ENCODE measurements around the gene CTDSP1.

Gene CTDSP1

GRCh38 chr2:218383892-218384519 is 15.7 kb upstream of the CTDSP1 start:
- DNase-seq, result no peak

- DNase-seq, result no peak
Observed at GRCh38 chr2:218384975-218385374, 14.7 kb upstream of the CTDSP1 start.

GRCh38 chr2:218386505-218387368 is 12.9 kb upstream of the CTDSP1 start:
- no peak for DNase-seq

DNA sequence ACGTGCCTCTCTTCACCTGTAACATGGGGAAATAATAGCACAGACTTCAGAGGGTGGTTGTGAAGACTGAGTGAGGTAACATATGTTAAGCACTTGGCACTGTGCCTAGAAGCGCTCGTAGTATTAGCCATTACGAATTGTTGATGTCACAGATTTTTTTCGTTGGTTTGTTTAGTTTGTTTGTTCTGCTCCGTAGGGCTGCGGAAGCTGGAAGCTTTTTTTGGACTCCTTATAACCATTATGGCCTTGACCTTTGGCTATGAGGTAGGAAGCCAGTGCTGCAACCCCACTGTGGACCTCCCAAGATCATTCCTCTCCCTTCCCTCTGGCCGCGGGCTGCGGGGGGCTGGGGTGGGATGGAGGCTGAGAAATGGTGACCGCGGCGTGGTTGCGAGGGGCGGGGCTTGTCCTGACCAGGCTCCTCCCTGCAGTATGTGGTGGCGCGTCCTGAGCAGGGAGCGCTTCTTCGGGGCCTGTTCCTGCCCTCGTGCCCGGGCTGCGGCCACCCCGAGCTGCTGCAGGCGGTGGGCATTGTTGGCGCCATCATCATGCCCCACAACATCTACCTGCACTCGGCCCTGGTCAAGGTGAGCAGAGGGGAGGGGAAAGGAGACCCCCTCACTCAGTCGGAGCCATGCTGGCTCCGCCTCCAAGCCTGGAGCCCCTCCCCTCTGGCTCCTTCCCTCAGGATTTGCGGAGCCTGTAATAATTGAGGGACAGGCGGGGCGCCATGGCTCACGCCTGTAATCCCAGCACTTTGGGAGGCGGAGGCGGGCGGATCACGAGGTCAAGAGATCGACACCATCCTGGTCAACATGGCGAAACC is 12.1 kb upstream of the CTDSP1 start:
- DNase-seq, result no peak

GRCh38 chr2:218389333-218390150 is 10.1 kb upstream of the CTDSP1 start:
- DNase-seq, result no peak

- no peak for DNase-seq
Observed at GRCh38 chr2:218391202-218391601, 8.5 kb upstream of the CTDSP1 start.

GRCh38 chr2:218392459-218392858 is 7.2 kb upstream of the CTDSP1 start:
- DNase-seq, result no peak

DNA sequence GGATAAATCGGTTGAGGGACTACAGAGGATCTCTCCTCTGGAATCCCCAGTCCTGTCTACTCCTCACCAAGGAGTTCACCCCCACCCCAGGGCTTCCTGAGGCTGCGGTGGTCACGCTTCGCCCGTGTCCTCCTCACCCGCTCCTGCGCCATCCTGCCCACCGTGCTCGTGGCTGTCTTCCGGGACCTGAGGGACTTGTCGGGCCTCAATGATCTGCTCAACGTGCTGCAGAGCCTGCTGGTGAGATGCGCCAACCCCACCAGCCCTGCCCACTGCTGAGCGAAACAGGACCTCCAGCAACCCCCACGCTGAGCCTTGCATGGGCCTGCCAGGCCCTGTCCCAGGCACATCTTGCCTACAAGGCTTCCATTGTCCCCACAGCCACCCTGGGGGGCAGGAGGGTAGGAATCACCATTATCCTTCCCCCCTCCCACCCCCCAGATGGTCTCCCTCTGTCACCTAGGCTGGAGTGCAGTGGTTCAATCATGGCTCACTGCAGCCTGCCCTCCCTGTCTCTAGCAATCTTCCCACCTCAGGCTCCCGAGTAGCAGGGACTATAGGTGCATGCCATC is 6.7 kb upstream of the CTDSP1 start:
- DNase-seq, result no peak

DNA sequence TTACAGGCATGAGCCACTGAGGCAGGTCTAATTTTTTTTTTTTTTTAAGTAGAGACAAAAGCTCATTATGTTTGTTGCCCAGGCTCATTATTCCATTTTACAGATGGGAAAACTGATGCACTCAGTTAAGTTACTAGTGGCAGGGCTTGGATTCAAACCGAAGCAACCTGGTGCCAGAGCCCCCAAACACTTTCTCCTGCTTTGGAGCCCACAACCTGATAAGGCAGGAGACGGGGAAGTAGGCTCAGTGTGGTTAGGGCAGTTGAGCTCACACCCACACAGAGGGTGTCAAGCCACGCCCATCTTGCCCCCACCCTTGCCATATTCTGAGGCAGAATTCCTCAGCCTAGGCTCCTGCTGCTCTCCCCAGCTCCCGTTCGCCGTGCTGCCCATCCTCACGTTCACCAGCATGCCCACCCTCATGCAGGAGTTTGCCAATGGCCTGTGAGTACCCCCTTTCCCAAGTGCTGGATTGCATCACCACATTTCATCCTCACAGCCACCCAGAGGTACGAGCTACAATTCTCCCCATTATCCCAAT is 5.8 kb upstream of the CTDSP1 start:
- peak; percentile 46 for DNase-seq

GRCh38 chr2:218394298-218395089 is 5.2 kb upstream of the CTDSP1 start:
- no peak for DNase-seq

- DNase-seq, result no peak
Observed at GRCh38 chr2:218395090-218395444, 4.6 kb upstream of the CTDSP1 start.

GRCh38 chr2:218395456-218395825 is 4.2 kb upstream of the CTDSP1 start:
- DNase-seq, result no peak

DNA sequence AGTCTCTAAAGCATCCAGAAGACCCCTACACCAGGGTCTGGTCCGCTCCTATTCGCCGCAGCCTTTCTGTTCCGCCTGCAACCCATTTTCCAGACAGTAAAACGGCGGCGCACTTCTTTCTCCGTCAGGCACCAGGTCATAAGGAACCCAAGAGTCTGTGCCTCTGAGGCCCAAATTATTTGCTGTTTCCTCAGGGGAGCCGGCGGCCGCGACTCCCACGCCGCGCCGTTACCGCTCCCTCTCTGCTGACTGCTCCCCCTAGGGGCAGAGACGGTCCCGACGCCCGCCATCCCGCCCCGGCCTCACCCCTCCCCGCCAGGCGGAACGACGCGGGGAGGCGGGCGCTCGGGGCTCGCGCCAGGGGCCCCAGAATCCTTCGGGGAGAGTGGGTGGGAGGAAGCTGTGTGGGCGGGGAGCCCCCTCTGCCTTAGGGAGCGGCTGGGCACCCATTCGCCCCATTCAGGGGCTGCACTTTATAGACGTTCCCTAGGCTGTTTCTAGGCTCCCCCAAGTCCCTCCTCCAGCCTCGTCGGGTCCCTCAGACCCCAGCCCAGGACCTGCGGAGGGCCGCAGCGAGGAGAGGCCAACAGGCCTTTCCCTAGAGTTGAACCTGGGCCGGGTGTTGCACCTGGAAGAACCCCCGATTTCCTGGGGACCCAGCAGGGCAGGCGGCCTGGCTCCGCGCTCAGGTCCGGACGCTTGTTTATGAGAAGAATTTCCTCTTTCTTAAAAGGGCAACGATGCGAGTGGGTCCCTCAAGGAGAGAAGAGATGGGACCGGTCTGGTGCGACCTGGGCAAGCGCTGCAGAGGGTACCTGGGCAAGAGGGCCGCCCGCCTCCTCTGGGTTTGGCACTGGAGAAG is 3.6 kb upstream of the CTDSP1 start:
- DNase-seq, result peak; percentile 96

GRCh38 chr2:218396688-218397462 is 2.8 kb upstream of the CTDSP1 start:
- peak; percentile 80 for DNase-seq

DNA sequence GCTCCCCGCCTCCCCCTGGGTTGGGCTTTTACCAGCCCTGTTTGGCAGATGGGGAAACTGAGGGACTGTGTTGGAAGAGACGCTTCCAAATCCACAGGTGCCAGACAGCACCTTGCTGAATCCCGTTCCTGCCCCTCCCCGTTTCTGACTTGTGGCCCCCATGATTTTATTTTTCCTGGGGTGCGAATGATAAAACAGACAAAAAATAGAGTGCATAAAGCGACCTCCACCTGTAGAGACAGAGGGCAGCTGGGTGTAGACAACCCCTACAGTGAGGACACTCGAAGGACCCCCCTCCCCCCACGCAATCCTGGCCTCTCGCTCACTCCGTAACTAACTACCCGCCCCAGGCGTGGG is 2.2 kb upstream of the CTDSP1 start:
- DNase-seq, result no peak

GRCh38 chr2:218397820-218398436 is 1.7 kb upstream of the CTDSP1 start:
- peak; percentile 64 for DNase-seq

DNA sequence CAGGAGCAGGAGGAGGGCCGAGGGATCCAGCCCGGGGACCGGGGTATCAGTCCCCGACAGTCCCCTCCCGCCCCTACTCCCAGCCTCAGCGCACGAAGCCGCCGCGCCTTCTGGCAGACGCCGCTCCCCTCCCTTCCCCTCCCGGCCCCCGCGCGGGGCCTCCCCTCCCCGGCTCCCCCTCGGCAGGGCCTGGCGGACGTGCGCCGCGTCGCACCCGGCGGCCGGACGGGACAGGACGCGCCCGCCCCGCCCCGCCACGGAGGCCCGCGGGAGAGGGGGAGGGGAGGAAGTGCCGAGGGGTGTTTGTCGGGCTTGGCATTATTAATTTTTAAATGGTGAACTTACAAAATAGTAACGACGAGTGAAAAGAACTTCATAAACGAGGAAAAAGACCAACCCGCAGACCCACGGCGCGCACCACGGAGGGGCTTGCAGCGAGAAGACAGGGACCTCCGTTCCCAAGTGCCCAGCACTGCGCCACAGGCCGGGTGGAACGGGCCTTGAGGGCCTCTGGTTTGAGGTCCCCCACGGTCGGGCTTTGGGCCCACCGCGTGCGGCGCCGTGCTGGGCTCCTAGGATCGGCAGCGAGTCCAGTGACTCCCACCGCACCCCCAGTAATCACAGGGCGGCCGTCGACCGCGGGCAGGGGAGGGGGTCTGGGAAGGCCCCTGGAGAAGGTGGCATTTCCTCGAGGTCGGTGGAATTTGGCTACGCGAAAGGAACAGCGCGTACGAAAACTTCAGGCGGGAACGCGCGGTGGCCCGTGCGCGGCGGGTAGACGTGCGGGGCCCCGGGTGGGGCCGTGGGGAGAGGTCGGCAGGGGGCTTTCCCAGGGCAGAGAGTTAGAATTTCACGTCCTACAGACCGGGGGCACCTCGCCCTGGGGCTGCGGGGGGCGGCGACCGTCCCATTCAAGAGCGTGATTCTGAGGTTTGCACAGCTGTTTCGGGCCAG is 954 bp upstream of the CTDSP1 start:
- peak; percentile 76 for DNase-seq

Data from CD4-positive, alpha-beta T cell treated with Interleukin-10 for 1 hour (primary cell).